Measurements from ENCODE around the gene MRPS17.

The MRPS17 gene

GRCh38 chr7:55970561-55970960 lies 18.9 kb downstream of the MRPS17 start:
- no peak for DNase-seq

DNA sequence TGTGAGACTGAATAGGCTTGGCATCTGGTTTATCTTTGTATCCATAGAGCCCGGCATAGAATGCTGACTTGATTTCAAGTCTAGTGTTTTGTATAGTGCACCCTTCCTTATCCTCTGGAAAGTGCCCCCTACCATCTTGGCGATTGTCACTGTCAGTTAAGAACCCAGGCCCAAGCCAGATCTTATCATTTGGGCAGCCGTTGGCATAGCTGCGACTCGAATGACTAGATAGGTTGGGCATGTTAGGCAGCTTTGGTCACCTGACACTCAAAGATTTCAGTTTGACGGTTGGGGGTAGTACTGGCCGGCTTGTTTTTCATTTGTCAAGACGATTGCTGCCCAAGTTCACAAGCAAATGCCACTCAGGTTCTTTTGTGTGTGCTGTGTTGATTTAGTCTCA lies 19.3 kb downstream of the MRPS17 start:
- DNase-seq, result no peak

DNA sequence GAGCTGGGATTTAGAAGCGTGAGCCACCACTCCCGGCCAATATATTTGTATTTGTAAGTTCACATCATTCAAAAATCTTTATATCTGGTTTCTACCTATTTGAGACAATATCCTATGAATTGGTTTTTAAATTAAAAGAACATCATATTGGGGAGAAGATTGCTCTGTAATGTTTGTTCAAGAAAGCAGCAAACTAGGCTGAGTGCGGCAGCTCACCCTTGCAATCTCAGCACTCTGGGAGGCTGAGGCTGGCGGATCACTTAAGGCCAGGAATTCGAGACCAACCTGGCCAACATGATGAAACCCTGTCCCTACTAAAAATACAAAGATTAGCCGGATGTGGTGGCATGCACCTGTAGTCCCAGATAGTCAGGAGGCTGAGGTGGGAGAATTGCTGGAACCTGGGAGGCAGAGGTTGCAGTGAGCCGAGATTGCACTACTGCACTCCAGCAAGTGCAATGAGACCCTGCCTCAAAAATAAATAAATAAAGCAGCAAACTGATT lies 22.1 kb downstream of the MRPS17 start:
- no peak for DNase-seq

DNA sequence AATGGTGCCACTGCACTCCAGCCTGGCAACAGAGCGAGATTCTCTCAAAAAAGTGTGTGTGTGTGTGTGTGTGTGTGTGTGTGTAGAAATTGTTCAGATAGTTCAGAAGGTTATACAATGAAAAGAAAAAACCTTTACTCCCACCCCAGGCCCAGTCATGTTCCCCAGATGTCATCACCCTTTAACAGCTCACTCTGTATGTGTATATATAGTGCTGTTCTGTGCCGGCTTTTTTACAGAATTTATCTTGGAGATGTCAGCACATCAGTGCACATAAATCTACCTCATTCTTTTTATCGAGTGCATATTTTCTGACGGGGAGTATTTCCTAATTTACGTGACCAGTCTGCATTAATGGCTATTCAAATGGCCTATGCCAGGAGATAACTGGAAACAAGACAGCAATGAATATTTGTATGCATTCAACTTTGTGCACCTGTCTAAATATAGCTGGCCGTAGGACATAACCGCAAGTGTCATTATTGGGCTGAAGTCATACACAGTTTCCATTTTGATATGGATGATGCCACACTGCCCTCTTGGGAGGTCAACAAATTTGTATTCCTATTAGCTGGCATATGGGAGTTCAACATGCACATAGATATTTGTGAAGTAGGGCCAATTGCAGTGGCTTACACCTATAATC lies 24.4 kb downstream of the MRPS17 start:
- peak in 1 of 51 donors; percentile 4 for DNase-seq

- DNase-seq, result peak in 7 of 51 donors; percentile 2 to 27 (median 8)
These were observed 26.2 kb downstream of the MRPS17 start for GRCh38 chr7:55977831-55978230.

- DNase-seq, result no peak
These were observed 28.6 kb downstream of the MRPS17 start for GRCh38 chr7:55980266-55980665.

- DNase-seq, result no peak
These were observed 31.9 kb downstream of the MRPS17 start for GRCh38 chr7:55983537-55983936.

DNA sequence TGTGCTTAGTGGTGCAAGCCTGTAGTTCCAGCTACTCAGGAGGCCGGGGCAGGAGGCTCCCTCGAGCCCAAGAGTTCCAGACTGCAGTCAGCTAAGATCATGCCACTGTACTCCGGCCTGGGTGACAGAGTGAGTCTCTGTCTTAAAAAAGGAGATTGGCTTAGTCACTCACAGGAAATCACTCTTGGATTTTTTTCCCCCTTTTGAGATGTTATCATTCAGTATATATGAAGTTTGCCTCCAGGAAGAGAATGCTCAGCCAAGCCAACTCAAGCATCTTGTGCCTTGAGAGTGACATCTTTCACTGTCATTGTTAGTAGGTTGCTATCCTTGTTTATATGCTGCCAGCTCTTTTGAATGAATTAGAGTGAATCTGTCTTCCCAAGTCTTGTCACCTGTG lies 40.7 kb downstream of the MRPS17 start:
- DNase-seq, result no peak

DNA sequence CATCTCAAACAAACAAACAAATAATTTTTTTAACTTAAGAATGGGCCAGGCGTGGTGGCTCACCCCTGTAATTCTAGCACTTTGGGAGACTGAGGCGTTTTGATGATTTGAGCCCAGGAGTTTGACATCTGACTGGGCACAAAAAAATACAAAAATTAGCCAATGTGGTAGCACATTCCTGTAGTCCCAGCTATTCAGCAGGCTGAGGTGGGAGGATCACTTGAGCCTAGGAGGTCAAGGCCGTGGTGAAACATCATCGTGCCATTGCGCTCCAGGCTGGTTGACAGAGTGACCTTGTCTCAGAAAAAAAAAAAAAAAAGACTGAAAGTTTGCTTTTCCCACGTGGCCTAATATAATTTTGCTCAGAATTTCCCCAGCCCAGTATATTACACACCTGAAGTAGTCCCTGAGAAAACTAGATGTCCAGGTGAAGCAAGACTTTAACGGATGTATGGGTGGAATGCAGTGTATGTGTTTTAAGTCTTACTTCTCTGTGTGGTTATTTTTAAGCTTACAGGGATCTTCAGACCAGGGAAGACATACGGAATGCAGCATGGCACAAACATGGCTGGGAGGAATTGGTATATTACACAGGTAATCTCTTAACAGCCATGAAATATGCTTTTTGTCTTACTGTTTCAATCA lies 45.3 kb downstream of the MRPS17 start:
- no peak for DNase-seq

- DNase-seq, result no peak
These were observed 52.1 kb downstream of the MRPS17 start for GRCh38 chr7:56003749-56004148.

All from hypothalamus (tissue), 51 donors.